Bronchial epithelial cell (primary cell): Measurements from ENCODE around the gene CNPY4. TPM values are rescaled to one million over a fixed set of nuclear protein-coding genes. Genes with fewer than 3 reads are reported as not detected.

ENCODE experiments used
- DNase-seq: peaks from one replicate; pipeline ENCODE4 v3.0.0-alpha.2; 2010; ENCODE audit warnings: low read depth
- FAIRE-seq: peaks from 2 replicates; lab custom pipeline; 2011; peaks lifted over from hg19 to GRCh38; lab: Jason Lieb, UNC
- H3K27me3 ChIP-seq: 2 replicates; pipeline ENCODE4 v1.5.1; 2011; ENCODE audit warnings: low read length; ENCODE audit not compliant: control insufficient read depth, insufficient read depth
- H3K36me3 ChIP-seq: 2 replicates; pipeline ENCODE4 v1.5.1; 2011; ENCODE audit warnings: low read length; ENCODE audit not compliant: control insufficient read depth, insufficient read depth
- H3K4me3 ChIP-seq: 2 replicates; pipeline ENCODE4 v1.5.1; 2011; ENCODE audit warnings: mild to moderate bottlenecking, low read depth, low read length, control low read depth
- CTCF ChIP-seq: IDR thresholded peaks from 2 replicates; pipeline ENCODE4 v1.5.1; 2011; ENCODE audit warnings: mild to moderate bottlenecking, moderate library complexity, low read length, control low read depth, inconsistent platforms; ENCODE audit not compliant: insufficient read depth, severe bottlenecking
- total RNA-seq: library from RNA; depleted of rRNA; stranded (reverse); fragments of >200 nt; gene quantifications from 2 replicates; pipeline ENCODE4 v1.2.1, GENCODE V29; 2014

The CNPY4 gene
- total RNA-seq, 1 donor from 2014 or later: 2.9 TPM

GRCh38 chr7:100122568-100122967 lies 3.1 kb downstream of the CNPY4 start:
- FAIRE-seq (no peak), DNase-seq (no peak)
- Histone ChIP-seq H3K27me3 (no peaks in the 10 kb centered on the region), H3K36me3 (no peaks in the 10 kb centered on the region), H3K4me3 (no peak overlapping the region)
- no peak for TF ChIP-seq CTCF

GRCh38 chr7:100124301-100125230 lies 5.1 kb downstream of the CNPY4 start:
- no peak for FAIRE-seq
- Histone ChIP-seq H3K27me3 (no peaks in the 10 kb centered on the region), H3K36me3 (no peaks in the 10 kb centered on the region), H3K4me3 (no peak overlapping the region)
- no peak for DNase-seq
- TF ChIP-seq CTCF: no peak

GRCh38 chr7:100126239-100126930 lies 7.0 kb downstream of the CNPY4 start:
- FAIRE-seq: no peak
- H3K36me3 ChIP-seq: no peaks in the 10 kb centered on the region
- no peak for TF ChIP-seq CTCF
- H3K4me3 ChIP-seq: peak overlapping the region; percentile 93
- no peaks in the 10 kb centered on the region for H3K27me3 ChIP-seq
- DNase-seq: no peak

- no peaks in the 10 kb centered on the region for H3K27me3 ChIP-seq
- H3K4me3 ChIP-seq: peak within 1 kb of the TSS; percentile 93
- H3K36me3 ChIP-seq: no peaks in the 10 kb centered on the region
- FAIRE-seq (no peak), DNase-seq (peak; percentile 64)
- no peak for TF ChIP-seq CTCF
Measured at GRCh38 chr7:100126931-100127865, 7.8 kb downstream of the CNPY4 start, which contains the start of gene MBLAC1. TSS of gene MBLAC1 (plus strand) at chr7:100126967. CDS start at chr7:100127396, 429 bp downstream.

- DNase-seq (no peak), FAIRE-seq (no peak)
- no peak for TF ChIP-seq CTCF
- H3K27me3 ChIP-seq: no peaks in the 10 kb centered on the region
- no peaks in the 10 kb centered on the region for H3K36me3 ChIP-seq
- H3K4me3 ChIP-seq: peak overlapping the region; percentile 93
Measured at GRCh38 chr7:100127866-100128636, 8.6 kb downstream of the CNPY4 start.
